IPS DF 4.7 (cell line): ENCODE measurements around the gene TAS1R3.

ENCODE experiments used
- DNase-seq: peaks from one replicate; pipeline ENCODE4 v3.0.0-alpha.2; 2013; ENCODE audit warnings: low spot score; ENCODE audit errors: extremely low read depth

The TAS1R3 gene

GRCh38 chr1:1370771-1371300 is 39.8 kb downstream of the TAS1R3 start:
- no peak for DNase-seq

GRCh38 chr1:1371364-1371745 is 40.3 kb downstream of the TAS1R3 start:
- no peak for DNase-seq

GRCh38 chr1:1371746-1372711 is 40.9 kb downstream of the TAS1R3 start:
- no peak for DNase-seq

- DNase-seq, result no peak
Measured at GRCh38 chr1:1373051-1373814, 42.2 kb downstream of the TAS1R3 start.

- no peak for DNase-seq
Measured at GRCh38 chr1:1373815-1374588, 42.9 kb downstream of the TAS1R3 start.

GRCh38 chr1:1374589-1374928 is 43.5 kb downstream of the TAS1R3 start:
- no peak for DNase-seq

GRCh38 chr1:1374929-1375662 is 44.0 kb downstream of the TAS1R3 start, which contains the start of gene AURKAIP1:
Gene AURKAIP1 (minus strand): TSS chr1:1375207. CDS start chr1:1374756, 451 bp downstream.
- peak; percentile 99 for DNase-seq

GRCh38 chr1:1376551-1377226 is 45.6 kb downstream of the TAS1R3 start:
- DNase-seq, result no peak

- DNase-seq, result no peak
Measured at GRCh38 chr1:1377540-1378205, 46.6 kb downstream of the TAS1R3 start.

GRCh38 chr1:1380860-1381259 is 49.8 kb downstream of the TAS1R3 start:
- DNase-seq, result no peak

- DNase-seq, result no peak
Measured at GRCh38 chr1:1381294-1381693, 50.2 kb downstream of the TAS1R3 start.
